Neural progenitor cell (in vitro differentiated cells): Measurements from ENCODE around the gene MN1. TPM values are rescaled to one million over a fixed set of nuclear protein-coding genes. Genes with fewer than 3 reads are reported as not detected.

ENCODE experiments used
- DNase-seq: peaks from one replicate; pipeline ENCODE4 v3.0.0-alpha.2; 2016; ENCODE audit warnings: low spot score
- H2AFZ ChIP-seq: fragments of 200-600 bp; sonication (generic); replicated peaks from 2 replicates; pipeline ENCODE4 v1.6.1; 2016; ENCODE audit warnings: antibody characterized with exemption
- H3F3A ChIP-seq: fragments of 200-600 bp; sonication (generic); 2 replicates; pipeline ENCODE4 v1.6.1; 2016; ENCODE audit warnings: antibody characterized with exemption, low read depth
- H3K27ac ChIP-seq: fragments of 200-600 bp; sonication (generic); 2 replicates; pipeline ENCODE4 v1.5.1; 2016; ENCODE audit warnings: mild to moderate bottlenecking
- H3K27me3 ChIP-seq: fragments of 200-600 bp; sonication (generic); 2 replicates; pipeline ENCODE4 v1.6.1; 2016; ENCODE audit warnings: mild to moderate bottlenecking, moderate library complexity
- H3K36me3 ChIP-seq: fragments of 200-600 bp; sonication (generic); 2 replicates; pipeline ENCODE4 v1.5.1; 2016
- H3K4me1 ChIP-seq: fragments of 200-600 bp; sonication (generic); 2 replicates; pipeline ENCODE4 v1.6.1; 2016; ENCODE audit warnings: mixed run types
- H3K4me2 ChIP-seq: fragments of 200-600 bp; sonication (generic); 2 replicates; pipeline ENCODE4 v1.6.1; 2016
- H3K4me3 ChIP-seq: fragments of 200-600 bp; sonication (generic); 2 replicates; pipeline ENCODE4 v1.5.1; 2016
- H3K79me2 ChIP-seq: fragments of 200-600 bp; sonication (generic); 2 replicates; pipeline ENCODE4 v1.6.1; 2016; ENCODE audit warnings: low read depth
- H3K9ac ChIP-seq: fragments of 200-600 bp; sonication (generic); 2 replicates; pipeline ENCODE4 v1.6.1; 2016
- H3K9me3 ChIP-seq: fragments of 200-600 bp; sonication (generic); 2 replicates; pipeline ENCODE4 v1.5.1; 2016; ENCODE audit warnings: low read depth
- H4K20me1 ChIP-seq: fragments of 200-600 bp; sonication (generic); 2 replicates; pipeline ENCODE4 v1.6.1; 2016; ENCODE audit warnings: low read depth
- H3K27ac Mint-ChIP-seq: 3 replicates; pipeline ENCODE4 v1.8.0; 2021; ENCODE audit warnings: mixed read lengths
- H3K27me3 Mint-ChIP-seq: 2 replicates; pipeline ENCODE4 v1.8.0; 2022; ENCODE audit warnings: low read depth, mild to moderate bottlenecking, inconsistent platforms, moderate library complexity, mixed read lengths; ENCODE audit not compliant: insufficient read depth
- H3K36me3 Mint-ChIP-seq: 3 replicates; pipeline ENCODE4 v1.8.0; 2021; ENCODE audit warnings: mixed read lengths
- H3K4me1 Mint-ChIP-seq: 3 replicates; pipeline ENCODE4 v1.8.0; 2021; ENCODE audit warnings: mixed read lengths
- H3K4me3 Mint-ChIP-seq: 3 replicates; pipeline ENCODE4 v1.8.0; 2021; ENCODE audit warnings: mild to moderate bottlenecking, moderate library complexity, mixed read lengths
- H3K9me3 Mint-ChIP-seq: 3 replicates; pipeline ENCODE4 v1.8.0; 2020; ENCODE audit warnings: mixed read lengths
- CTCF ChIP-seq: fragments of 200-600 bp; sonication (generic); IDR thresholded peaks from 2 replicates; pipeline ENCODE4 v1.5.1; 2017; ENCODE audit warnings: antibody characterized with exemption, mild to moderate bottlenecking
- EZH2 ChIP-seq: fragments of 200-600 bp; sonication (generic); IDR thresholded peaks from 2 replicates; pipeline ENCODE4 v1.6.1; 2017; ENCODE audit warnings: antibody characterized with exemption, mild to moderate bottlenecking, moderate library complexity
- EZH2phosphoT487 ChIP-seq: fragments of 200-600 bp; sonication (generic); IDR thresholded peaks from 2 replicates; pipeline ENCODE4 v1.6.1; 2017; ENCODE audit warnings: antibody characterized with exemption
- total RNA-seq: library from RNA; depleted of rRNA; stranded (reverse); fragments of >200 nt; gene quantifications from 2 replicates; pipeline ENCODE4 v1.2.3, GENCODE V29; 2015; ENCODE audit warnings: low replicate concordance

Gene MN1
- total RNA-seq, 1 donor from 2014 or later = 13.3 TPM

- H3K4me3 ChIP-seq = no peak overlapping the region
- no peaks in the 10 kb centered on the region for H3K27me3 ChIP-seq
- H3K4me1 Mint-ChIP-seq = peaks cover 11% of the 10 kb centered on the region
- no peaks in the 10 kb centered on the region for H3K9me3 ChIP-seq
- H3K27ac Mint-ChIP-seq = no peak overlapping the region
- H3K4me2 ChIP-seq = no peak overlapping the region
- H3K79me2 ChIP-seq = no peaks in the 10 kb centered on the region
- no peak for TF ChIP-seq CTCF
- no peak for TF ChIP-seq EZH2
- no peak for TF ChIP-seq EZH2phosphoT487
- no peaks in the 10 kb centered on the region for H3K36me3 Mint-ChIP-seq
- no peaks in the 10 kb centered on the region for H4K20me1 ChIP-seq
- H3K4me1 ChIP-seq = no peaks in the 10 kb centered on the region
- H3F3A ChIP-seq = no peaks in the 10 kb centered on the region
- H3K9me3 Mint-ChIP-seq = peaks cover 15% of the 10 kb centered on the region
- H3K9ac ChIP-seq = no peak overlapping the region
- no peaks in the 10 kb centered on the region for H3K36me3 ChIP-seq
- no peak overlapping the region for H2AFZ ChIP-seq
- no peak overlapping the region for H3K4me3 Mint-ChIP-seq
- peaks cover 4% of the 10 kb centered on the region for H3K27me3 Mint-ChIP-seq
- peak overlapping the region; percentile 29 for H3K27ac ChIP-seq
- DNase-seq = no peak
Measured at GRCh38 chr22:27734066-27734465, 67.5 kb downstream of the MN1 start.

- Mint-ChIP-seq H3K27me3 (no peaks in the 10 kb centered on the region), H3K27ac (no peak overlapping the region), H3K4me1 (peaks cover 20% of the 10 kb centered on the region), H3K36me3 (no peaks in the 10 kb centered on the region), H3K4me3 (no peak overlapping the region), H3K9me3 (peaks cover 9% of the 10 kb centered on the region)
- Histone ChIP-seq H3K9ac (no peak overlapping the region), H3F3A (no peaks in the 10 kb centered on the region), H3K4me1 (peaks cover 1% of the 10 kb centered on the region), H3K36me3 (no peaks in the 10 kb centered on the region), H3K4me2 (no peak overlapping the region), H3K27me3 (no peaks in the 10 kb centered on the region), H2AFZ (no peak overlapping the region), H3K4me3 (no peak overlapping the region), H3K79me2 (no peaks in the 10 kb centered on the region), H3K27ac (no peak overlapping the region), H3K9me3 (no peaks in the 10 kb centered on the region), H4K20me1 (no peaks in the 10 kb centered on the region)
- no peak for DNase-seq
- no peak for TF ChIP-seq EZH2phosphoT487
Measured at GRCh38 chr22:27732841-27733240, 68.7 kb downstream of the MN1 start.

GRCh38 chr22:27732391-27732790 lies 69.2 kb downstream of the MN1 start:
- Mint-ChIP-seq H3K27me3 (no peaks in the 10 kb centered on the region), H3K4me1 (peaks cover 24% of the 10 kb centered on the region), H3K27ac (no peak overlapping the region), H3K36me3 (no peaks in the 10 kb centered on the region), H3K9me3 (peaks cover 4% of the 10 kb centered on the region), H3K4me3 (no peak overlapping the region)
- no peak for DNase-seq
- no peaks in the 10 kb centered on the region for H3K27me3 ChIP-seq
- H3K9me3 ChIP-seq = no peaks in the 10 kb centered on the region
- H3K4me3 ChIP-seq = no peak overlapping the region
- H3F3A ChIP-seq = no peaks in the 10 kb centered on the region
- no peaks in the 10 kb centered on the region for H3K79me2 ChIP-seq
- H3K27ac ChIP-seq = no peak overlapping the region
- H3K4me2 ChIP-seq = no peak overlapping the region
- H4K20me1 ChIP-seq = no peaks in the 10 kb centered on the region
- no peak overlapping the region for H2AFZ ChIP-seq
- TF ChIP-seq CTCF (no peak), EZH2phosphoT487 (no peak), EZH2 (no peak)
- H3K4me1 ChIP-seq = peaks cover 6% of the 10 kb centered on the region
- no peaks in the 10 kb centered on the region for H3K36me3 ChIP-seq
- no peak overlapping the region for H3K9ac ChIP-seq

- Histone ChIP-seq H3K36me3 (no peaks in the 10 kb centered on the region), H4K20me1 (no peaks in the 10 kb centered on the region), H3K27me3 (no peaks in the 10 kb centered on the region), H3K4me3 (no peak overlapping the region), H3K79me2 (no peaks in the 10 kb centered on the region), H3K4me1 (peaks cover 7% of the 10 kb centered on the region), H3K9ac (no peak overlapping the region), H3K27ac (no peak overlapping the region), H2AFZ (no peak overlapping the region), H3K4me2 (no peak overlapping the region), H3K9me3 (no peaks in the 10 kb centered on the region), H3F3A (no peaks in the 10 kb centered on the region)
- Mint-ChIP-seq H3K27ac (no peak overlapping the region), H3K27me3 (no peaks in the 10 kb centered on the region), H3K9me3 (no peaks in the 10 kb centered on the region), H3K4me3 (no peak overlapping the region), H3K36me3 (no peaks in the 10 kb centered on the region), H3K4me1 (peaks cover 30% of the 10 kb centered on the region)
- DNase-seq = no peak
- TF ChIP-seq EZH2phosphoT487 (no peak), EZH2 (no peak), CTCF (no peak)
Measured at GRCh38 chr22:27731621-27732020, 69.9 kb downstream of the MN1 start.
